ENCODE results near the gene OR1J1.

OR1J1 gene, protein sequence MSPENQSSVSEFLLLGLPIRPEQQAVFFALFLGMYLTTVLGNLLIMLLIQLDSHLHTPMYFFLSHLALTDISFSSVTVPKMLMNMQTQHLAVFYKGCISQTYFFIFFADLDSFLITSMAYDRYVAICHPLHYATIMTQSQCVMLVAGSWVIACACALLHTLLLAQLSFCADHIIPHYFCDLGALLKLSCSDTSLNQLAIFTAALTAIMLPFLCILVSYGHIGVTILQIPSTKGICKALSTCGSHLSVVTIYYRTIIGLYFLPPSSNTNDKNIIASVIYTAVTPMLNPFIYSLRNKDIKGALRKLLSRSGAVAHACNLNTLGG

DNA sequence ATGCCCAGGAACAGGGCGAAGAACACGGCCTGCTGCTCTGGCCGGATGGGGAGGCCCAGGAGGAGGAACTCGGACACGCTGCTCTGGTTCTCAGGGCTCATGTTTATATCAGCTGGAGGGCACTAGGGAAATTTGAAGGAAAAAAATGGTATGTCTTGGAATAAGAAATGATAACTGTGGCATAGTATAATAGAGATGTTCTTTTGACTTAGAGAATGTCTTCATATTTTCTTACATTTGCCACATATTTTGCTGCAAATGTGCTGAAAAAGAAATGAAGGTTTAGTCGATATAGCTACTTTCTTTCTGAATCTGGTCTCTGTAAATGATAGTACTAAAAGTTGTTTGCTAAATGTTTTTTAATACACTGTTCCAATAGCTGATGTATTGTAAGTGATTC is at the start of gene OR1J1:
OR1J1 (minus strand) TSS at position 101 of the 400 bp plus-strand sequence; CDS start at position 101, 0 bp downstream.
- no peak for DNase-seq

DNA sequence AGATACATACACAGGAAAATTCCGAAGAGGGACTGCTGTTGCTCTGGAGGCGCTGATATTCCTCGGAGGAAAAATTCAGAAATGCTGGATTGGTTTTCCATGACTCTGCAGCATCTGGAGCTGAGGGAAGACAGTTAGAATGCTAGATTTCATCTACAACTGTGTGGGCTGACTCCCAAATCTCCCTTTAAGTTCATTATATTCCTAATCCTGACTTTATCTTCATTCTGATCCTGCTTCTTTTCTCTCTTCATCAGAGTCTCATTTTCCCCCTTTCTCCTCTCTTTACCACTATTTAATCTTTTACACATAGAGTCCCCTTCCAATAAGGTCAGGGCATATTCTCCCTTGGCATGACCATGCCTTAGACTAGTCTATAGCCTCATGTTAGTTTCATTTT is 49.5 kb upstream of the OR1J1 start, which contains the start of gene OR1N1:
OR1N1 (minus strand) TSS at position 101 of the 400 bp plus-strand sequence; CDS start at position 101, 0 bp downstream.
- no peak for DNase-seq

- DNase-seq: no peak
Observed at GRCh38 chr9:122526602-122527001, 48.9 kb upstream of the OR1J1 start.

DNA sequence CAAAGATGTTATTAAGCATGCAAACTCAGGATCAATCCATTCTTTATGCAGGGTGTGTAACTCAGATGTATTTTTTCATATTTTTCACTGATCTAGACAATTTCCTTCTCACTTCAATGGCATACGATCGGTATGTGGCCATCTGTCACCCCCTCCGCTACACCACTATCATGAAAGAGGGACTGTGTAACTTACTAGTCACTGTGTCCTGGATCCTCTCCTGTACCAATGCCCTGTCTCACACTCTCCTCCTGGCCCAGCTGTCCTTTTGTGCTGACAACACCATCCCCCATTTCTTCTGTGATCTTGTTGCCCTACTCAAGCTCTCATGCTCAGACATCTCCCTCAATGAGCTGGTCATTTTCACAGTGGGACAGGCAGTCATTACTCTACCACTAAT is 41.6 kb upstream of the OR1J1 start:
- DNase-seq: no peak

DNA sequence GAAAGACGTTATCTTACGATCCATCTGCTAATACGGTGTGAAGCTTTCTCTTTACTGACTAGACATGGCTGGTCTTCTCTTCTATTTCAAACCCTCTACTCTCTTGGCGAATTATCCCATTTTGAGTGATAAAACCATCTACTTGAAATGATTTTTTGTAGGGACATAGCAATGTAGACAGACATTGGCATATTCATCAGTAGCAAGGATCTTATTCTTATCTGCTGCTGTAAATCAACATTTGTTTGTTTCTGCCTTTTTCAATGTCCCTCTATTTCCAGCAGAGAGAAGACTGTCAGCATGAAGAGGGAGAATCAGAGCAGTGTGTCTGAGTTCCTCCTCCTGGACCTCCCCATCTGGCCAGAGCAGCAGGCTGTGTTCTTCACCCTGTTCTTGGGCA is 41.1 kb upstream of the OR1J1 start, which contains the start of gene OR1J4:
OR1J4 (plus strand) TSS at position 301 of the 400 bp plus-strand sequence; CDS start at position 301, 0 bp downstream.
- no peak for DNase-seq

GRCh38 chr9:122518226-122518625 is 40.5 kb upstream of the OR1J1 start:
- DNase-seq: no peak

DNA sequence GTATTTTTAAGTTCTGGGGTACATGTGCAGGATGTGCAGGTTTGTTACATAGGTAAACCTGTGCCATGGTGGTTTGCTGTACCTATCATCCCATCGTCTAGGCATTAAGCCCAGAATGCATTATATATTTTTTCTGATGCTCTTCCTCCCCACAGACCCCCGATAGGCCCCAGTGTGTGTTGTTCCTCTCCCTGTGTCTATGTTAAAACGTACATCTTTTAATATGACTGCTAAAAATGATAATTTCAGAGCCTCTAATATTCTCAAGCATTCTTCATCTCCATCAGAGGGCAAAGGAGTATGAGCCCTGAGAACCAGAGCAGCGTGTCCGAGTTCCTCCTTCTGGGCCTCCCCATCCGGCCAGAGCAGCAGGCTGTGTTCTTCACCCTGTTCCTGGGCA is 32.8 kb upstream of the OR1J1 start, which contains the start of gene OR1J2:
OR1J2 (plus strand) TSS at position 301 of the 400 bp plus-strand sequence; CDS start at position 301, 0 bp downstream.
- no peak for DNase-seq

DNA sequence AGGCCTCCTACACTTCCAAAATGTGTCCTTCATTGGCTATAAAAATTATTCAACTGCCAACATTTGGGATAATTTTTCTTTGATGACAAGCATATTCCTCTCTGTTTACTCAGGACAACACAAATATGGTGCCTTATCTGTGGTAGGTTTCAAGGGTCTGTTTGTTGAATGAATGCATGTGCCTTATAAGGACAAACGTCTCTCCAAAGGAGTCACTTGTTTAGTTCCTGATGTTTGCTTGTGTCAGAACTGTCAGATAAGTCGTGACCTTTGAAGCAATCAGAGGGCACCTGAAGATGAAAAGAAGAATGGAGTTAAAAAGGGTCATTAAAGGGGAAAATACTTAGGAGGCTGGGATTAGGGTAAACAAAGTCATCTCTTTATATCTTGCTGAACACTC is 29.2 kb upstream of the OR1J1 start:
- no peak for DNase-seq

GRCh38 chr9:122498883-122499288 is 21.2 kb upstream of the OR1J1 start:
- DNase-seq: no peak

GRCh38 chr9:122479062-122479461 is 1.3 kb upstream of the OR1J1 start:
- DNase-seq: no peak

DNA sequence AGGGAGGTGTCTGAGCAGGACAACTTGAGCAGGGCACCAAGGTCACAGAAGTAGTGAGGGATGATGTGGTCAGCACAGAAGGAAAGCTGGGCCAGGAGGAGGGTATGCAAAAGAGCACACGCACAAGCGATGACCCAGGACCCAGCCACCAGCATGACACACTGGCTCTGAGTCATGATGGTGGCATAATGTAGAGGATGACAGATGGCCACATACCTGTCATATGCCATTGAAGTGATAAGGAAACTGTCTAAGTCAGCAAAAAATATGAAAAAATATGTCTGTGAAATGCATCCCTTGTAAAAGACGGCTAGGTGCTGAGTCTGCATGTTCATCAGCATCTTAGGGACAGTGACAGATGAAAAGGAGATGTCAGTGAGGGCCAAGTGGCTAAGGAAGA is 380 bp downstream of the OR1J1 start:
- DNase-seq: no peak

DNA sequence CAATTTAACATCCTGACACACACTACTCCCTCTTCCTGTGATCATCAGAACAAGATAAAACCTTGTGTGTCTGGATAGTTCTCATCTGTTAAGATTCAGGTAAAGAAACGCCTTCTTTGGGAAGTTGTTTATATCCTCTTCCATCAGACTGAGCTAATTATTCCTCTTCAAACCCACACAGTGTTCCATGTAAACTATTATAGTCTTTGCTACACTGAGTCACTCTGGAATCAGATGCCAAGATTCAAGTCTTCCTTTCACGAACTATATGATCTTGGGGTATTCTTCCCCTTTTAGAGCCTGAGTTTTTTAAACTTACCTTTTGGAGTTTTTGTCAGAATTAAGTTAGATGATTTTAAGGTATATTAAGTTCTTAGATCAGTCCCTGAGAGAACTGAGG is 2.0 kb downstream of the OR1J1 start:
- no peak for DNase-seq

DNA sequence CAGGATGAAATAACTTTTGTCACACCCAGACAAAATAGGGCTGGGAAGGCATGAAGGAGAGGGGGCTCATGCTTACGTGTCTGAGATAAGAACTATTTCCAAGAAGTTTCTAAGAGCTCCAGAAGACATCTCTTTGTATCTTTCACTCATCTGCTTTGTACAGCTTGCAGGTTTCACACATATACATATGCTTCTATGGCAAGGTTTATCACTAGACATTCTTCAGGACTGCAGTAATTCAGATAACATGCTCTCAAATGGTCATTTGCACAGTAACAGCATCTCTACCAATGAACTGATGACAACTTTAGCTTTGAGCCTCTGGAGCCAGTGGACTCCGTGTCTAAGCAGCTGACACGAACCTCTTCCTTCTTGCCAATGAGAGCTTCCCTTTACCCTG is 3.2 kb downstream of the OR1J1 start:
- no peak for DNase-seq

GRCh38 chr9:122468735-122469134 is 9.0 kb downstream of the OR1J1 start:
- DNase-seq: no peak

DNA sequence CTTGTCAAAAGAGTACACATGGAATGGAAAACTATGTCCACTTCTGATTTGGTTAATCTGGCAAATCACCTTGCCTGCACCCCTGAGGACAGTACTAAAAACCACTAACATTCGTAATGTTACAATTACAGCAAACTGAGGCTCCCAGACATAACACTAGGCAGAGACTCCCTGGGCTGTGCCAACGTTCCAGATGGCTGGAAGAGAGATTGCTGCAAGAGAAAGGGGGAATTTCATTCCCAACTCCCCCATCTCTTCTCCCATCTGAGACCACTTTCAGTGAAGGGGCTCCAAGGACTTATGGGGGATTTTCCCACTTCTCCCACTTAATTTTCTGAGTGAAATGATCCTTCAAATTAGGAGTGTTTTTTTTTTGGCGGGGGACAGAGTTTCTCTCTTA is 11.3 kb downstream of the OR1J1 start:
- DNase-seq: no peak

DNA sequence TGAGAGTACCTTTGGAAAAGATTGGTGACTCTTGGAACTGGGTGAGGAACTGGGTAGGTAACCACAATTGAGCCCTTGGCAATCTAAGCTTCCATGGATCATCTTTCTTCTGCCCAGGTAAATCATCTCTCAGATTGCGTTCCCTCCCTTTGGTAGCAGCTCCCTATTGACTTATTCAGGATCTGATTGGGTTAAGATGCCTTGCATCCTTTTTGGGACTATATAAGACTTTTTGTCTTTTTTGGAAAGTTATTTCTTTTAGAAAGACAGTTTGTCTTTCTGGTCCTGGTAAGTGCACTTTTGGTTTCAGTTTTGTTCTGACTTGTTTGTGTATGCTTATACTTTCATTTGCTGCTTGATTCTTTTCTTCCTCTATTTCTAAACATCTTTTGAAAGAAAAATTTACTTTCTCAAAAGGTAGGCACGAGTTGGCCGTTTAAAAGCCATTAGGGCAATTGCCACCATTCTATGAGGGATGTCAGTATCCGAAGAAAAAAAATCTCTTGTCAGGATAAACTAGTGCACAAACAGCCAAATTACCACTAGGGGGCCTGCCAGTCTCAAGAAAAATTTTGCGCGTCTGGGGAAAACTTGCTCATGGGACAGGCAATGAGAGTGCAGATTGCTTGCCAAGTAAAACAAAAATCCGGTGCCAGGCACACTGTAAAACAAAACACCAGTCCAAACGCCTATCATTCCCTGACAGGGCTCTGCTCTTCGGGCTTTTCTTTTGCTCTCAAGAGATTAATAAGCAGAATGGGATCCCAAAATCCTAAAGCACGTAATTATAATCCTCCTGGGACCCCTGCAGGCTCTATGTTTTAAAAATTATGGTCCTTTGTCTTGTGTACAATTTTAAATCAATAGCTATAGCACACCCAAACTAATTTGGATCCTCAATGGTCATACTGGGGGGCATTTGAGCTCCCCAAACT is 12.8 kb downstream of the OR1J1 start:
- peak; percentile 58 for DNase-seq

DNA sequence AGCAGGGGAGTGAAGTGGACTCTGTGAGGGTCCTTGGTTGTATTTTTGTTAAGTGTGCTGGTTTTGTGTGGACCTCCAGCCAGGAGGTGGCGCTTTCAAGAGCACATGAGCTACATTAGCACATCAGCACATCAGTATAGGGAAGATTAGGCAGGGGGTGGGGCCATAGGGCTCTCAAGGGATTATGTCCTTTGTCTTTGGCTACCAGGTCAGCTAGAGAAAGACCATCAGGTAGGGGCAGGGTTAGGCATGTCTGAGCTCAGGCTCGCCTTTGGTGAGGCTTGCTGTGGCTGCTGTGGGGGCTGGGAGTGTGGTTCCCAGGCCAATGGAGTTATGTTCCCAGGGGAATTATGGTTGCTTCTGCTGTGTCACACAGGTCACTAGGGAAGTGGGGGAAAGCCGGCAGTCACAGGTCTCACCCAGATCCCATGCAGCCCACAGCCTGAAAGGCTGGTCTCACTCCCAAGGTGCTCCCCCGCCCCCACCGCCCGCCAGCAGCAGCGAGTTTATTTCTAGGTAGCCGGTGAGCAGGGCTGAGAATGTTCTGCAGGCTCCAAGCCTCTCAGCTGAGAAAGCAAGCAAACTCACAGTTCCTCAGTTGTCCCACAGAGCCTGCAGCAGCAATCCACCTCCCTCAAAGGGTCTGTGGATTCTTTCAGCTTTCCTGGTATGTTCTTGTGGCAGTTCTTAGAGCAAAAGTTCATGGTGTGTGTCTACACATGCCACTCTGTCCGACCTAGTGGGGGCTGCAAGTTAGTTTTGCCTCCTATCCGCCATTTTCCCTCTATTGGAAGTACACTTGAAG is 13.7 kb downstream of the OR1J1 start:
- DNase-seq: peak; percentile 19

DNA sequence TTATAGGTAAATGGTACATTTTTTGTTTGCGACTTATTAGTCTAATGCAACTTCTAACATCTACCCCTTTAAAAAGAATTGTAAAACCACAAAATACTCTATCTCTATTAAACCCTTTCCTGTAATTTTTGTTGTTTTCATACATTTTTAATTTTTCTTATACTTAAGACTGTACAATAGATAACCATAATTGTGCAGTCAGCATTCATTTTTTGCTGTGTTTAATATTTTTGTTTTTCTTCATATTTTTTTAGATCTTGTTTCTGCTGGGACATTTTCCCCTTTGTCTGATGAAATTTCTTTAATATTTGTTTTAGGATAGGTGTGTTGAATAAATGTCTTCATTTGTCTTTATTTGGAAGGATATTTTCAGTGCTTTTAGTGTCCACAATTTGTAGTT is 19.9 kb downstream of the OR1J1 start:
- no peak for DNase-seq

DNA sequence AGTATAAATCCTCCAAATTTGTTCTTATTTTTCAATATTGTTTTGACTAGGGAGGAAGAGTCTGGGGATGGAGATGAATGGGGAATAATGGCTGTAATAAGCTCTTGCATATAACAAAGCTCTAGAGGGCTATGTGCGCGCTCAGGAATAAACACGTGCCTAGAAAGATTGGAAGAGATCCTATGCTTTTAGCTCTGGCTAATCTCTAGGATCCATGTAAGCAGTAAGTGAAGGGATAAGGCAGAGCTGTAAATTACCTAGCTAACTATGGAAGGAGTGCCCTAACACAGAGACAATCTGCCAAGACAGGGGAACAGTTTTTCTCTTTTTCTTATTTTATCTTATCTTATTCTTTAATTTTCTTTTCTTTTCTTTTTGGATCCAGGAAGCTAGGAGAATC is 21.6 kb downstream of the OR1J1 start:
- no peak for DNase-seq

GRCh38 chr9:122453677-122454135 is 24.0 kb downstream of the OR1J1 start:
- no peak for DNase-seq

- DNase-seq: no peak
Observed at GRCh38 chr9:122446819-122447484, 30.8 kb downstream of the OR1J1 start.

- no peak for DNase-seq
Observed at GRCh38 chr9:122445155-122445749, 32.5 kb downstream of the OR1J1 start.

Measured in CD4-positive, alpha-beta T cell treated with Interferon gamma for 1 hour (primary cell).